Cardiac septum (tissue), 1 donor: Measurements from ENCODE around the gene COL1A1. TPM values are rescaled to one million over a fixed set of nuclear protein-coding genes. Genes with fewer than 3 reads are reported as not detected.

Experiments
- DNase-seq: peaks from one replicate; pipeline ENCODE4 v3.0.0-alpha.2; 2020; ENCODE audit warnings: low spot score
- intact Hi-C: fragments of 100-400 bp; cut with DNase I; formaldehyde crosslinking; loops from one replicate; pipeline ENCODE4 v1.14.0; 2022
- total RNA-seq: library from RNA; stranded (reverse); fragmentation: NEBNext Ultra II Directional; extraction: Animal tissue kit (Norgen Biotek cat#: 25700); gene quantifications from one replicate; pipeline ENCODE4 v1.2.1, GENCODE V29; 2021
- donor health status: DM: no; HTN: no; CAD: no.

The COL1A1 gene
- total RNA-seq, 1 donor from 2014 or later, result 142 TPM

DNA sequence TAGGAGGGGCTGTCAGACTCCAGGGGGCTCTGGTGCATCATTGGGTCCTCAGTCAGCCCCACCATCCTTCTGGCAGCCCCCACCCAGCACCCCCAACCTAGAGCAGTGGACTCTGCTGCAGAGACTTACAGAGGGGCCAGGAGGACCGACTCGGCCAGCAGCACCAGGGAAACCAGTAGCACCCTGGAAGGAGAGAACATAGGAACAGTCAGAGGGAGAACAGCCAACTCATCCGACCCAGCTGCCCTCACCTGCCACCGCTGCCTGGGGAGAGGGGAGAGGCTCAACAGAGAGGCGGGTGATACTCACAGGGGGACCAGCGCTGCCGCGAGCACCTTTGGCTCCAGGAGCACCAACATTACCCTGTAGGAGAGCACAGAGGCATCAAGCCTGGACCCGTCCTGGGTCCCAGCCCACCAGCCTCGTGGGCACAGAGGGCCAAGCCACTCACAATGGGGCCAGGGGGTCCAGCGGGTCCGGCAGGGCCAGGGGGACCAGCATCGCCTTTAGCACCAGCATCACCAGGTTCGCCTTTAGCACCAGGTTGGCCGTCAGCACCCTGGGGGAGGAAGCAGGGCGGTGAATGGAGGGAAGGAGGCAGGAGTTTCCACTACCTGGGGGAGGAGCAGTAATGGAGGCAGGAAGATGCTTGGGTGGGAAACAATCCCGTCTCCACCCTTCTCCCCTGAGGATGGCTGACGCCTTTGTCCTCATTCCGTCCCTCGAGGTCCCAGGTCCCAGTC lies 11.7 kb downstream of the COL1A1 start:
- DNase-seq, result no peak
- intact Hi-C loops, result no loop called here

DNA sequence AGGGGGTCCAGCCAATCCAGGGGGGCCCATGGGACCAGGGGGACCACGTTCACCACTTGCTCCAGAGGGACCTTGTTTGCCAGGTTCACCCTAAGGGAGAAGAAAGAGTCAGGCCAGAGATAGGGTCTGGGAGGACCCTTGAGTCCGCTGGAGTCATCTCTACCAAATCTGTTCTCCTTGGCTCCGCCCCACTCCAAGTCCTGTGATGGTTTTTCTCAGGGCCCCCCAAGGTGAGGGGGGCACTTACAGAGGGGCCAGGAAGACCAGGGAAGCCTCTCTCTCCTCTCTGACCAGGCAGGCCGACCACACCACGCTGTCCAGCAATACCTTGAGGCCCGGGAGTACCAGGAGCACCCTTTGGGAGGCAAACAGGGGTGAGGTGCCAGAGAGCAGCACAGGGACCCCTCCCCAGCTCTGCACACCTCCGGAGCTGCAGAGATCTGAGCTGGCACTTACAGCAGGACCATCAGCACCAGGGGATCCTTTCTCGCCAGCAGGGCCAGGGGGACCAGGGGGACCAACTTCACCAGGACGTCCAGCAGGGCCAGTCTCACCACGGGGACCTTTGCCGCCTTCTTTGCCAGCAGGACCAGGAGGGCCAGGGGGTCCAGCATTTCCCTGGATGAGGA lies 12.4 kb downstream of the COL1A1 start:
- no peak for DNase-seq
- intact Hi-C loops, result no loop called here

DNA sequence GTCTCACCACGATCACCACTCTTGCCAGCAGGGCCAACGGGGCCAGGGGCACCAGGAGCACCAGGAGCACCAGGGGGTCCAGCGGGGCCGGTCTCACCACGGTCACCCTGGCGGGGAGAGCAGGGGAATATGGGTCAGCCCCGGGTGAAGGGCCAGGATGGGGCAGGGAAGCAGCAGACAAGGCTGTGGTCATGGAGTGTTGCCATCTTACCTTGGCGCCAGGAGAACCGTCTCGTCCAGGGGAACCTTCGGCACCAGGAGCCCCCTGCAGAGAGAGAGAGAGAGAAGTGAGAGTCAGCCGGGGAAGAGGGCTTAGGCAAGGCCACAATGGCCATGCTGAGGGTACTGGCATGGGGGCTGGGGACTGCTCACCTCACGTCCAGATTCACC lies 12.9 kb downstream of the COL1A1 start:
- intact Hi-C loops, result no loop called here
- no peak for DNase-seq

- intact Hi-C loops, result no loop called here
- DNase-seq, result no peak
Observed at GRCh38 chr17:50187751-50188530, 13.5 kb downstream of the COL1A1 start.

- DNase-seq, result no peak
- intact Hi-C loops, result no loop called here
Observed at GRCh38 chr17:50187394-50187725, 14.1 kb downstream of the COL1A1 start.

DNA sequence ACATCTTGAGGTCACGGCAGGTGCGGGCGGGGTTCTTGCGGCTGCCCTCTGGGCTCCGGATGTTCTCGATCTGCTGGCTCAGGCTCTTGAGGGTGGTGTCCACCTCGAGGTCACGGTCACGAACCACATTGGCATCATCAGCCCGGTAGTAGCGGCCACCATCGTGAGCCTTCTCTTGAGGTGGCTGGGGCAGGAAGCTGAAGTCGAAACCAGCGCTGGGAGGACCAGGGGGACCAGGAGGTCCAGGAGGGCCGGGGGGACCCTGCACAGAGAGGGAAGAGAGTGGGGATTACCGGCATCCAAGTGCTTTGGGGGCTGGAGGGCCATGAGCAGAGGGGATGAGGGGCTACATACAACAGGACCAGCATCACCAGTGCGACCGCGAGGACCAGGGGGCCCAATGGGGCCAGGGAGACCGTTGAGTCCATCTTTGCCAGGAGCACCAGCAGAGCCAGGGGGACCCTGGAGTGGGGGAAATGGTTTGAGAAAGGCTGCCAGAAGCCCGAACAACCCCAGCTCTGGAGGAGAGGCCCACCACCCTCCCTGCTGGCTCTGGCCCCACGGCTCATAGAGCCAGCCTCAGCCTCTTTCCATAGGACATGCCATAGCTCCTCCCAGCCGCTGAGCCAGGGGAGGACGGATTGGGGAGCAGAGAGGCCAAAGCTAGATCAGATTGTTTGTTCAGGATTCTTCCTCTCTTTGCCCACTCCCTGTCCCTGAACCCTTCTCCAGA lies 14.6 kb downstream of the COL1A1 start:
- DNase-seq, result no peak
- intact Hi-C loops, result no loop called here

DNA sequence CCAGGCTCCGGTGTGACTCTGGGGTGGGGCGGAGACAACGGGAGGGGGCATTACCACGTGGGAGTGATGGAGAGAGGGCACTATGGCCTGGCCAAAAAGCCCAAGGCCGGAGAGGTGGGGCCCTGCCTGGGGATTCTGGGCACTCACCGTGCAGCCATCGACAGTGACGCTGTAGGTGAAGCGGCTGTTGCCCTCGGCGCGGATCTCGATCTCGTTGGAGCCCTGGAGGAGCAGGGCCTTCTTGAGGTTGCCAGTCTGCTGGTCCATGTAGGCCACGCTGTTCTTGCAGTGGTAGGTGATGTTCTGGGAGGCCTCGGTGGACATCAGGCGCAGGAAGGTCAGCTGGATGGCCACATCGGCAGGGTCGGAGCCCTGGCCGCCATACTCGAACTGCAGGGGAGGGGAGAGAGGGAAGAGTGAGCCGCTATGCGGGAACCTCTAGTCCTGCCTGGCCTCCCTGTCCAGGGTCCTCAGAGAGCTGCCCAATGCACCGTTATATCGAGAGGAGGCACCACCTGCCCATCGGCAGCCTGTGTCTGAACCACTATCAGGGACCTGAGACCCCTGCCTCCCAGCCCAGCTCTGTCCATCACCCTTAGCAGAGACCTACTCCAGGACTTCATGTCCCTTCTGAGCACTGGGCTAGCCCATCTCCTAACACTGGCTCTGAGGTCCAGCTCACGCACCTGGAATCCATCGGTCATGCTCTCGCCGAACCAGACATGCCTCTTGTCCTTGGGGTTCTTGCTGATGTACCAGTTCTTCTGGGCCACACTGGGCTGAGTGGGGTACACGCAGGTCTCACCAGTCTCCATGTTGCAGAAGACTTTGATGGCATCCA lies 15.6 kb downstream of the COL1A1 start:
- DNase-seq, result no peak
- intact Hi-C loops, result no loop called here

DNA sequence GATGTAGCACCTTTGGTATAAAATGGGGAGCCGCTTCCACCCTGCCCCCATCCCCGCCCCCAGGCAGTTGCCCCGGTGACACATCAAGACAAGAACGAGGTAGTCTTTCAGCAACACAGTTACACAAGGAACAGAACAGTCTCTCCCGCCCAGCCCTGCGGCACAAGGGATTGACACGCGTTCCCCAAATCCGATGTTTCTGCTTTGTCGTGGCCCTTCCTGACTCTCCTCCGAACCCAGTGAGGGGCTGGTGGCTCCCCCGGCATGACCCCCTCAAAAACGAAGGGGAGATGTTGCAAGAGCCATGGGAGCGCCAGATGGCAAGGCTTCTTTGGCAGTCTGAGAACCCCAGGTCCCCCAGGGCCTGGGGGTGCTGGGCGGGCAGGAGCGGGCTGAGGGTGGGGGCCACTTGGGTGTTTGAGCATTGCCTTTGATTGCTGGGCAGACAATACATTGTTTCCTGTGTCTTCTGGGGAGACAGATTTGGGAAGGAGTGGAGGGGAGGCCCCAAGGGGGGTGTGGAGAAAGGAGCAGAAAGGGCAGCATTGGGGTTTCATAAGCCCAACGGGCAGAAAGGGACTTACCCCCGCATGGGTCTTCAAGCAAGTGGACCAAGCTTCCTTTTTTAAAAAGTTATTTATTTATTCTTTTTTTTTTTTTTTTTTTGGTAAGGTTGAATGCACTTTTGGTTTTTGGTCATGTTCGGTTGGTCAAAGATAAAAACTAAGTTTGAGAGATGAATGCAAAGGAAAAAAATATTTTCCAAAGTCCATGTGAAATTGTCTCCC lies 16.6 kb downstream of the COL1A1 start:
- intact Hi-C loops, result no loop called here
- no peak for DNase-seq

GRCh38 chr17:50184064-50184463 lies 17.4 kb downstream of the COL1A1 start:
- no peak for DNase-seq
- intact Hi-C loops, result no loop called here

DNA sequence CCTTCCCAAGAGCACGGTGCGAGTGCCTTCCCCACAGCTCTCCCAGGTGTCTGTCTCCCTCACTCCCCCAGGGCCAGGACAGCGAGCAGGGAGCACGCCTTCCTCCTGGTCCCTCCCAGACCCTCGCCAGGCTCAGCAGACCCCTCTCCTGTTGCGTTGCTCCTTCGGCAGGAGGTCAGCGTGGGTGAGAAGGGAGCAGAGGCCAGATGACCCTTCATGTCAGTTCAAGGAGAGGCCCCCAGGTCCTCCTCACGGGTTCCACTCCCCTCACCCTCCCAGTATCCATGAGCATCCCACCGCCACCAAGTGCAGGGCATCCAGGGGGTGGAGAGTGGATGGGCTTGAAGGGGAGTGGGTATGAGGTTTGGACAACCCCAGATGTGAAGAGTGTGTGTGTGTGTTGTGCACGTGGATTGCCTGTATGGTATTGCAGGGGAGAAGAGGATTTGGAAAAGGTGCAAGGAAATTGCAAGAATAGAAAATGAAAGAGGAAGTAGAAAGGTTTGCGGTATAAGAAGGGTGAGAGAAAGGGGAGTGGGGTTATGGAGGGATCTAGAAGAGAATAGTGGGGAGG lies 17.9 kb downstream of the COL1A1 start:
- DNase-seq, result no peak

GRCh38 chr17:50182783-50183420 lies 18.5 kb downstream of the COL1A1 start:
- intact Hi-C loops, result no loop called here
- no peak for DNase-seq

More for the DNA sequence above, 17.9 kb downstream of the COL1A1 start:
- intact Hi-C loops, result no loop called here

DNA sequence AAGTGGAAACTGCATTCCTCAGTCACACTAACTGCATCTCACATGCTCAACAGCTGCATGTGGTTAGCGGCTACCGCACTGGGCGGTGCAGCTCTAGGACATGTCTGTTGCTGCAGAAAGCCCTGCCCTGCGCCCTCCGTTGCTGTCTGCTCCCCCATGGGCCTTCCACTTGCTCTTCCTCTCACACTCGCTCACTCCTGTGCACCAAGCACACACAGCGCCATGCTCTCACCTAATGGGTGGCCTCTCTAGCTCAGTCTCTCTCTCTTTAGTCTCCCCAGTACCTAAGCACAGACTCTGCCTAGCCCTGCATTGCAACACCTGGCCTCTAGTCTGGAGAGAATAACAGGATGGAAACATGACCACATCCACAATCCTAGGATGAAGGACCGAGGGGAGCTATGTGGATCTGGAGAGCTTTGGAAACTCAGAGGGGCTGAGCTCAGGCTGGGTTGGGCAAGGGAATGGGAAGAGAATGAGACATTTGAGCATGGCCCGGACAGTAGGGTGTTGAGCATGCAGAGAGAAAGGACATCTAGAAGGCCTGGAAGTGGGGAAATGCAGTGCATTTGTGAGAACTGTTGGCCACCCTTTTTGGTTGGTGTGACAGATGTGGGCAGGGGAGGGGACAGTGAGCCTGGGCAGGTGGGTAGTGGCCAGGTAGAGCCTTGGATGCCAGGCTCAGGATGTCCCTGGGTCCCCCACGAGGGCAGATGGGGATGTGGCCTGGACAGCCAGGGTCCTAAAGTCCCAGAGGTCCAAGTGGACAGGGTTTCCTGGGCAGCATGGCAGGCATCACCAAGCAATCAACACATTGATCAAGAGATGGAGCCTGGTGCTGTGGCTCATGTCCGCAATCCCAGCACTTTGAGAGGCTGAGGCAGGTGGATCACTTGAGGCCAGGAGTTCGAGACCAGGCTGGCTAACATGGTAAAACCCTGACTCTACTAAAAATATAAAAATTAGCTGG lies 19.6 kb downstream of the COL1A1 start:
- intact Hi-C loops, result no loop called here
- DNase-seq, result no peak

DNA sequence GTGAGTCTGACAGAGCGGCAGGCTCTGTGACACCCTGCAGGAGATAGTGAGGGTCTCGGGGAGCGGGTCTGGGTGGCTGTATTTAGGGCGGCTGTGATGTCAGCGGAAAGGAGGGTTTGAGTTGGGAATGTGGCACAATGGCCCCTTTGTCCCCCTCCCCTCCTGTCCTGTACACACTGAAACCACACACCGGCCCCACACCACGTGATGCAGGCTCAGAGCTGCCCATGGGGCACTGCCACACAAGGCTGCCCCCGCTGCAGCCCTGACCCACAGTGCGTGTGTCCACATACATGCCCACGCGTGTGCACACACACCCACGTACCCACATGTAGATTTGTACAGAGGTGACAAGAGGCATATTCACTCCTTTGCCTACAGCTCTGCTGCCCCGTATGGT lies 20.3 kb downstream of the COL1A1 start:
- intact Hi-C loops, result no loop called here
- DNase-seq, result no peak

- intact Hi-C loops, result no loop called here
- no peak for DNase-seq
Observed at GRCh38 chr17:50180620-50181019, 20.8 kb downstream of the COL1A1 start.

DNA sequence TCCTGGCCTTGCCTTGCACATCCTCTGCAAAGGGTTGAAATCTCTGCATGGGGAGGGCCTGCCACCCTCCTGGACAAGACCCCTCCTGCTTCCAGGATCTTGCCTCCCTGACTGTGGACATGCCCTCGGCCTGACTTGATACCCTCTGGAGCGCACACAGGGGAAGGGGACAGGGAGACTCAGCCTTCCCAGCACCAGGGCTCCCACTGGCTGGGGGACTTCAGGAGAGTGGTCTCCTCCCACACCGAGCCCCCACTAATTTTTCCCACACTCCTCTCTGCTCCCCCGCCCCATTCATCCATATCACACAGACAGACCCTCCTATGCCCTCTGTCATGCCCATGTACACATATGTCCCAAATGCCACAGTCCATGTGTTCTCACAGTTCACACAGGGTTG lies 21.3 kb downstream of the COL1A1 start:
- DNase-seq, result no peak
- intact Hi-C loops, result no loop called here

GRCh38 chr17:50177983-50178834 lies 23.2 kb downstream of the COL1A1 start:
- peak; percentile 93 for DNase-seq
- intact Hi-C loops, result no loop called here
